HCT116 (cell line): ENCODE measurements around the gene CFAP119. TPM values are rescaled to one million over a fixed set of nuclear protein-coding genes. Genes with fewer than 3 reads are reported as not detected.

Source experiments
- ATAC-seq: fragments of 200-7000 bp; cut with Tn5 transposase; 2 replicates; pipeline ENCODE4 v1.9.1; 2020; ENCODE audit warnings: mild to moderate bottlenecking, moderate library complexity
- BruUV-seq: library from RNA; stranded (reverse); fragments of 400-500 nt; replicated peaks from 2 replicates; lab custom pipeline; 2021; lab: Mats Ljungman, UMichigan
- CTCF ChIA-PET: fragments of 300-600 bp; sonication (Branson Sonifier 250); formaldehyde crosslinking; loops from one replicate; lab custom pipeline; 2021; ENCODE audit warnings: antibody characterized with exemption; lab: Charles Lee
- POLR2A ChIA-PET: fragments of 300-600, 350-600 bp; sonication (Branson Sonifier 250); formaldehyde crosslinking; loops from one replicate; lab custom pipeline; 2021; ENCODE audit warnings: antibody characterized with exemption; lab: Charles Lee
- RAD21 ChIA-PET, 2 experiments: fragments of 300-600 bp; sonication (Branson Sonifier 250); formaldehyde crosslinking; loops; one replicate each; lab custom pipeline; 2023; ENCODE audit warnings: low total read pairs in 2 of 2; ENCODE audit not compliant: uncharacterized antibody in 2 of 2, unreplicated experiment in 2 of 2, low non-redundant PET in 1 of 2; lab: Charles Lee
- DNase-seq: peaks from one replicate; pipeline ENCODE4 v3.0.0-alpha.2; 2010; ENCODE audit warnings: low read depth, low spot score
- H2AFZ ChIP-seq: fragments of 200-600 bp; shearing (Covaris generic), sonication (generic); 2 replicates; pipeline ENCODE4 v1.6.1; 2017; ENCODE audit warnings: low read depth, mixed run types, mixed read lengths, antibody characterized with exemption, low read length; ENCODE audit not compliant: poor library complexity, severe bottlenecking
- H3K27ac ChIP-seq: 2 replicates; pipeline ENCODE4 v1.5.1; 2012; ENCODE audit warnings: low read depth, low read length
- H3K27me3 ChIP-seq: fragments of 200-600 bp; sonication (generic); 2 replicates; pipeline ENCODE4 v1.6.1; 2016; ENCODE audit warnings: mixed run types, low read length, mixed read lengths; ENCODE audit not compliant: insufficient read depth
- H3K36me3 ChIP-seq, 2 experiments: fragments of 200-500 bp in 1 of 2; fragments of 200-600 bp in 1 of 2; sonication (Bioruptor generic) in 1 of 2; sonication (generic) in 1 of 2; 2 replicates each; pipeline versions ENCODE4 v1.5.1 to v1.6.1; 2014 to 2016; ENCODE audit warnings: low read length in 2 of 2, inconsistent platforms in 1 of 2, mixed read lengths in 1 of 2, mixed run types in 1 of 2; ENCODE audit not compliant: insufficient read depth in 2 of 2, control insufficient read depth in 1 of 2
- H3K4me1 ChIP-seq, 2 experiments: fragments of 200-600 bp in 1 of 2; sonication (generic) in 1 of 2; 2 replicates each; pipeline versions ENCODE4 v1.5.1 to v1.6.1; 2012 to 2017; ENCODE audit warnings: low read length in 2 of 2, inconsistent platforms in 1 of 2, mild to moderate bottlenecking in 1 of 2, mixed read lengths in 1 of 2, mixed run types in 1 of 2, moderate library complexity in 1 of 2; ENCODE audit not compliant: insufficient read depth in 2 of 2, control insufficient read depth in 1 of 2
- H3K4me2 ChIP-seq: fragments of 200-600 bp; sonication (generic); 2 replicates; pipeline ENCODE4 v1.6.1; 2017; ENCODE audit warnings: mixed run types, low read length, mixed read lengths
- H3K4me3 ChIP-seq, 2 experiments: fragments of 200-600 bp in 1 of 2; sonication (generic) in 1 of 2; replicated peaks in 1 of 2; 2 replicates each; pipeline ENCODE4 v1.5.1; 2011 to 2016; ENCODE audit warnings: low read length in 2 of 2, control low read depth in 1 of 2, low read depth in 1 of 2, mild to moderate bottlenecking in 1 of 2, mixed read lengths in 1 of 2, mixed run types in 1 of 2
- H3K79me2 ChIP-seq: fragments of 200-600 bp; sonication (generic); 2 replicates; pipeline ENCODE4 v1.6.1; 2017; ENCODE audit warnings: mild to moderate bottlenecking, mixed run types, low read length, moderate library complexity, mixed read lengths; ENCODE audit not compliant: insufficient read depth
- H3K9ac ChIP-seq: fragments of 200-600 bp; sonication (generic); 2 replicates; pipeline ENCODE4 v1.6.1; 2016; ENCODE audit warnings: low read length, mixed read lengths
- H3K9me2 ChIP-seq: fragments of 200-600 bp; sonication (generic), shearing (Covaris generic); 2 replicates; pipeline ENCODE4 v1.6.1; 2017; ENCODE audit warnings: mixed run types, mild to moderate bottlenecking, moderate library complexity; ENCODE audit not compliant: insufficient read depth
- H3K9me3 ChIP-seq, 2 experiments: fragments of 200-500 bp in 1 of 2; fragments of 200-600 bp in 1 of 2; sonication (Bioruptor generic) in 1 of 2; sonication (generic) in 1 of 2; 2 replicates each; pipeline ENCODE4 v1.6.1; 2014 to 2017; ENCODE audit warnings: low read length in 2 of 2, mixed read lengths in 2 of 2, inconsistent platforms in 1 of 2, low read depth in 1 of 2, mild to moderate bottlenecking in 1 of 2, mixed run types in 1 of 2, moderate library complexity in 1 of 2; ENCODE audit not compliant: control insufficient read depth in 1 of 2, insufficient read depth in 1 of 2
- H4K20me1 ChIP-seq: fragments of 200-600 bp; sonication (generic), shearing (Covaris generic); 2 replicates; pipeline ENCODE4 v1.6.1; 2017; ENCODE audit warnings: mixed run types, mild to moderate bottlenecking, moderate library complexity; ENCODE audit not compliant: insufficient read depth
- CBX3 ChIP-seq: IDR thresholded peaks from 2 replicates; pipeline ENCODE4 v1.6.1; 2012; ENCODE audit warnings: low read depth
- CEBPB ChIP-seq: IDR thresholded peaks from 2 replicates; pipeline ENCODE4 v1.6.1; 2012; ENCODE audit warnings: low read depth
- EGR1 ChIP-seq: IDR thresholded peaks from 2 replicates; pipeline ENCODE4 v1.6.1; 2012; ENCODE audit warnings: low read depth
- ELF1 ChIP-seq: IDR thresholded peaks from 2 replicates; pipeline ENCODE4 v1.6.1; 2012; ENCODE audit warnings: low read depth, borderline replicate concordance
- EZH2 ChIP-seq: fragments of 200-600 bp; sonication (generic); IDR thresholded peaks from 2 replicates; pipeline ENCODE4 v1.6.1; 2017; ENCODE audit warnings: antibody characterized with exemption, mixed run types
- EZH2phosphoT487 ChIP-seq: fragments of 200-600 bp; IDR thresholded peaks from 2 replicates; pipeline ENCODE4 v1.6.1; 2018; ENCODE audit warnings: antibody characterized with exemption, borderline replicate concordance
- FOSL1 ChIP-seq: IDR thresholded peaks from 2 replicates; pipeline ENCODE4 v1.6.1; 2012; ENCODE audit warnings: low read depth
- JUND ChIP-seq: IDR thresholded peaks from 2 replicates; pipeline ENCODE4 v1.6.1; 2012
- POLR2A ChIP-seq: IDR thresholded peaks from 2 replicates; pipeline ENCODE4 v1.7.0; 2011; ENCODE audit warnings: borderline replicate concordance; ENCODE audit not compliant: insufficient read depth, insufficient read length; ENCODE audit errors: extremely low read depth
- POLR2AphosphoS5 ChIP-seq: IDR thresholded peaks from 2 replicates; pipeline ENCODE4 v1.6.1; 2011; ENCODE audit warnings: mild to moderate bottlenecking, low read depth, low read length, moderate library complexity
- RAD21 ChIP-seq: IDR thresholded peaks from 2 replicates; pipeline ENCODE4 v1.6.1; 2012; ENCODE audit warnings: low read depth, mild to moderate bottlenecking
- SIN3A ChIP-seq: IDR thresholded peaks from 2 replicates; pipeline ENCODE4 v1.6.1; 2012; ENCODE audit warnings: low read depth
- SP1 ChIP-seq: IDR thresholded peaks from 2 replicates; pipeline ENCODE4 v1.6.1; 2012; ENCODE audit warnings: low read depth
- SRF ChIP-seq: IDR thresholded peaks from 2 replicates; pipeline ENCODE4 v1.6.1; 2012; ENCODE audit warnings: low read depth
- YY1 ChIP-seq: IDR thresholded peaks from 2 replicates; pipeline ENCODE4 v1.6.1; 2011; ENCODE audit warnings: low read length, low read depth, moderate library complexity, mild to moderate bottlenecking; ENCODE audit not compliant: insufficient replicate concordance; ENCODE audit errors: extremely low read depth
- ZFX ChIP-seq: fragments of 450-650 bp; IDR thresholded peaks from 2 replicates; pipeline ENCODE4 v1.6.1; 2017
- ZNF274 ChIP-seq: fragments of 200-500 bp; sonication (Bioruptor generic); IDR thresholded peaks from 2 replicates; pipeline ENCODE4 v1.6.1; 2014; ENCODE audit warnings: mild to moderate bottlenecking, low read depth, low read length, inconsistent platforms
- intact Hi-C: fragments of 100-400 bp; cut with micrococcal nuclease; formaldehyde crosslinking; loops from 2 replicates; pipeline ENCODE4 v1.10.0; 2022
- total RNA-seq: library from RNA; stranded (reverse); gene quantifications from one replicate; pipeline ENCODE4 v1.2.1, GENCODE V29; 2021; ENCODE audit not compliant: unreplicated experiment
- TF ChIP-seq, protein P1 (sequence below), 3 experiments: fragments of 200-600 bp in 1 of 3; sonication (generic) in 1 of 3; IDR thresholded peaks in 2 of 3; conservative IDR thresholded peaks in 1 of 3; 2 replicates each; pipeline ENCODE4 v1.5.1; 2012 to 2017; ENCODE audit warnings: low read depth in 2 of 3, low read length in 2 of 3, antibody characterized with exemption in 1 of 3, borderline replicate concordance in 1 of 3, control low read depth in 1 of 3, mild to moderate bottlenecking in 1 of 3, mixed read lengths in 1 of 3, mixed run types in 1 of 3, moderate library complexity in 1 of 3; ENCODE audit not compliant: insufficient read depth in 1 of 3
- TF ChIP-seq, protein P2 (sequence below): IDR thresholded peaks from 2 replicates; pipeline ENCODE4 v1.6.1; 2011; ENCODE audit warnings: mild to moderate bottlenecking, low read length, moderate library complexity; ENCODE audit not compliant: insufficient replicate concordance; ENCODE audit errors: extremely low read depth
- TF ChIP-seq, protein P3 (sequence below): IDR thresholded peaks from 2 replicates; pipeline ENCODE4 v1.6.1; 2012

Gene CFAP119
- total RNA-seq, 1 experiment from 2014 or later: 12.6 TPM

DNA sequence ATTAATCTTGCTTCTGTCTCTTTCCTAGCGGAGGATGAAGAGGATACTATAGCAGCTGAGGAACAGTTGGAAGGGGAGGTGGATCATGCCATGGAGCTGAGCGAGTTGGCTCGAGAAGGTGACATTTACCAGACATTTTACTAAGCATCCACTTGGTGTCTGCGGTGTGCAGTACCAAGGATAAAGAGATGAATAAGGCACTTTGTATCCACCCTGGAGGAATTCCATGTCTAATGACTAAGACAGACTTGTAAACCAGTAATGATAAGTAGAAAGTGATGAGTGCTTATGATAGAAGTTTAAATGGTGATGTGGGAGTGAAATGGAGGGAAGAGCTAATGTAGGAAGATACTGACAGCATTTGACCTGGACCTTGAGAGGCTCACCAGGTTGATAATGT lies 50.9 kb downstream of the CFAP119 start:
- no peak overlapping the region for H3K9ac ChIP-seq
- no peaks in the 10 kb centered on the region for H3K9me2 ChIP-seq
- DNase-seq (no peak), ATAC-seq (no peak)
- intact Hi-C loops: no loop called here
- no peaks in the 10 kb centered on the region for H3K4me1 ChIP-seq
- no peak overlapping the region for H3K4me3 ChIP-seq
- TF ChIP-seq SIN3A: no peak
- TF ChIP-seq EZH2: no peak
- no peak for TF ChIP-seq YY1
- no peak for TF ChIP-seq EGR1
- TF ChIP-seq EZH2phosphoT487: no peak
- TF ChIP-seq, protein P1, sequence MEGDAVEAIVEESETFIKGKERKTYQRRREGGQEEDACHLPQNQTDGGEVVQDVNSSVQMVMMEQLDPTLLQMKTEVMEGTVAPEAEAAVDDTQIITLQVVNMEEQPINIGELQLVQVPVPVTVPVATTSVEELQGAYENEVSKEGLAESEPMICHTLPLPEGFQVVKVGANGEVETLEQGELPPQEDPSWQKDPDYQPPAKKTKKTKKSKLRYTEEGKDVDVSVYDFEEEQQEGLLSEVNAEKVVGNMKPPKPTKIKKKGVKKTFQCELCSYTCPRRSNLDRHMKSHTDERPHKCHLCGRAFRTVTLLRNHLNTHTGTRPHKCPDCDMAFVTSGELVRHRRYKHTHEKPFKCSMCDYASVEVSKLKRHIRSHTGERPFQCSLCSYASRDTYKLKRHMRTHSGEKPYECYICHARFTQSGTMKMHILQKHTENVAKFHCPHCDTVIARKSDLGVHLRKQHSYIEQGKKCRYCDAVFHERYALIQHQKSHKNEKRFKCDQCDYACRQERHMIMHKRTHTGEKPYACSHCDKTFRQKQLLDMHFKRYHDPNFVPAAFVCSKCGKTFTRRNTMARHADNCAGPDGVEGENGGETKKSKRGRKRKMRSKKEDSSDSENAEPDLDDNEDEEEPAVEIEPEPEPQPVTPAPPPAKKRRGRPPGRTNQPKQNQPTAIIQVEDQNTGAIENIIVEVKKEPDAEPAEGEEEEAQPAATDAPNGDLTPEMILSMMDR (IDR thresholded peaks at IDR 0.05 in 2 of 3, conservative IDR thresholded peaks at IDR 0.05 in 1 of 3; ENCODE audit: borderline replicate concordance in 1 of 3, insufficient read depth in 1 of 3, low read depth in 2 of 3, low read length in 2 of 3): no peak
- no peak for TF ChIP-seq CEBPB
- no peak for TF ChIP-seq ZFX
- TF ChIP-seq, protein P2, sequence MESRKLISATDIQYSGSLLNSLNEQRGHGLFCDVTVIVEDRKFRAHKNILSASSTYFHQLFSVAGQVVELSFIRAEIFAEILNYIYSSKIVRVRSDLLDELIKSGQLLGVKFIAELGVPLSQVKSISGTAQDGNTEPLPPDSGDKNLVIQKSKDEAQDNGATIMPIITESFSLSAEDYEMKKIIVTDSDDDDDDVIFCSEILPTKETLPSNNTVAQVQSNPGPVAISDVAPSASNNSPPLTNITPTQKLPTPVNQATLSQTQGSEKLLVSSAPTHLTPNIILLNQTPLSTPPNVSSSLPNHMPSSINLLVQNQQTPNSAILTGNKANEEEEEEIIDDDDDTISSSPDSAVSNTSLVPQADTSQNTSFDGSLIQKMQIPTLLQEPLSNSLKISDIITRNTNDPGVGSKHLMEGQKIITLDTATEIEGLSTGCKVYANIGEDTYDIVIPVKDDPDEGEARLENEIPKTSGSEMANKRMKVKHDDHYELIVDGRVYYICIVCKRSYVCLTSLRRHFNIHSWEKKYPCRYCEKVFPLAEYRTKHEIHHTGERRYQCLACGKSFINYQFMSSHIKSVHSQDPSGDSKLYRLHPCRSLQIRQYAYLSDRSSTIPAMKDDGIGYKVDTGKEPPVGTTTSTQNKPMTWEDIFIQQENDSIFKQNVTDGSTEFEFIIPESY: no peak
- no peak for TF ChIP-seq ZNF274
- TF ChIP-seq ELF1: no peak
- TF ChIP-seq POLR2AphosphoS5: no peak
- no peak for TF ChIP-seq FOSL1
- no peak for TF ChIP-seq SRF
- no peak for TF ChIP-seq CBX3
- no peak for TF ChIP-seq JUND
- TF ChIP-seq, protein P3, sequence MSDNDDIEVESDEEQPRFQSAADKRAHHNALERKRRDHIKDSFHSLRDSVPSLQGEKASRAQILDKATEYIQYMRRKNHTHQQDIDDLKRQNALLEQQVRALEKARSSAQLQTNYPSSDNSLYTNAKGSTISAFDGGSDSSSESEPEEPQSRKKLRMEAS: no peak
- TF ChIP-seq RAD21: no peak
- TF ChIP-seq SP1: no peak
- no peak for TF ChIP-seq POLR2A
- H4K20me1 ChIP-seq: peaks cover 6% of the 10 kb centered on the region; the same call in 1 of the 2 replicates
- H2AFZ ChIP-seq: no peak overlapping the region
- ChIA-PET RAD21 (no interaction called here), CTCF (no interaction called here), POLR2A (no interaction called here)
- no TSS peak for BruUV-seq
- H3K36me3 ChIP-seq: peaks cover 71 to 88% of the 10 kb centered on the region in 2 experiments
- H3K9me3 ChIP-seq: no peaks in the 10 kb centered on the region
- peaks cover 71% of the 10 kb centered on the region for H3K79me2 ChIP-seq
- no peaks in the 10 kb centered on the region for H3K27me3 ChIP-seq
- H3K27ac ChIP-seq: no peak overlapping the region
- H3K4me2 ChIP-seq: no peak overlapping the region
